Airway epithelial cell (primary cell): ENCODE measurements around the gene FIS1. TPM values are rescaled to one million over a fixed set of nuclear protein-coding genes. Genes with fewer than 3 reads are reported as not detected.

Experiments used
- total RNA-seq: library from RNA; depleted of rRNA; stranded (reverse); fragments of >200 nt; gene quantifications from 2 replicates; pipeline ENCODE4 v1.2.3, GENCODE V29; 2015

Gene FIS1
- total RNA-seq, result 212 and 237 TPM in 2 replicates

GRCh38 chr7:101244375-101245146, at the start of gene FIS1:
Gene FIS1 (minus strand): TSS chr7:101245081. CDS start chr7:101245004, 77 bp downstream.

DNA sequence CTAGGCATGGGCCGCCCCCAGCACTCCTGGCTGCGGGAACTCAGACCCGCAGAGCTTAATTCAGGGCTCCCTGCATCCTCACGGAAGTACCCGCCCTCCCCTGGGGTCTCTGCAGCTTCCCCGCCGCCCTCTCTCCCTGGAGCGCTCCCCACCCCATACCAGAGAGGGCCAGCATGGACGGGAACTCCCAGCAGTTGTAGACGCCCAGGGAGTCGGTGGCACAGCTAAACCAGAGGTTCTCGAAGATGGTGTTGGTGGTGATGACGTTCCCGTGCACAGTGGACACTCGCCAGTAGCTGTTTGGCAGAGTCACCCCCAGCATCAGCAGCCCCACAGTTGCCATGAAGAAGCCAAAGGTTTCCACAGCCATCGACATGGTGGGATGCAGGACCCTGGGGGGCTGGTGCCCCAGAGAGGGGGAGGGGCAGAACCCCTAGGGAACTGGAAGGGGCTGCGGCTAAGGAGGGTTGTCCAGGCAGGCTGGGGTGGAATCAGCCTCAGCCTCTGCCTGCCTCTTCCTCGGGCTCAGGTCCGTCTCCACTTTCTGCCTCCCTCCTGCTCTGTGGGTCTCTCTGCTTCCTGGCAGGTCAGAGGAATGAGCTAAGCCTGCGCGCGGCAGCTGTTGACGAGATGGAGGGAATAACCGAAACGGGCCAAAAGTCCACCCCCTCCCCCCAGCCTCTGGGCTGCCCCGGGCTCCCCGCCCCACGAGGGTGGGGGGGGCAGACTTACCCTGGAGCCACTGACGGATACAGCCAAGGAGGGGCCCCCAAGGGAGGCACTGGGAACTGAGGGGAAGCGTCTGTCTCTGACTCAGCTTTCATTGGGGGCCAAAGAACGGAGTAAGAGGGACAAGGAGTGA, 7.4 kb downstream of the FIS1 start, which contains the start of gene CLDN15:
Gene CLDN15, minus strand, starts transcription at position 597 of the 862 bp plus-strand sequence. Its CDS starts 221 bp downstream, at position 376.

GRCh38 chr7:101217388-101218235, 27.3 kb downstream of the FIS1 start, which contains the start of the genes PLOD3 and ZNHIT1:
Gene PLOD3 (minus strand): TSS chr7:101217581. CDS start chr7:101217274, 307 bp downstream.
Gene ZNHIT1 (plus strand): TSS chr7:101218165. CDS start chr7:101218196, 31 bp downstream.

GRCh38 chr7:101200862-101201599, 43.9 kb downstream of the FIS1 start, which contains the start of gene MOGAT3:
Gene MOGAT3 (minus strand): TSS chr7:101201036. CDS start chr7:101200854, 182 bp downstream.

Other genes with a start within 250 kb of the FIS1 start
- not detected in 2 replicates for gene MUC17, start 225.0 kb downstream of the FIS1 start, total RNA-seq
- gene TRIM56, start 159.6 kb downstream of the FIS1 start, total RNA-seq, result 7.2 and 7.9 TPM in 2 replicates
- gene SERPINE1, start 118.0 kb downstream of the FIS1 start, total RNA-seq, result 166 and 251 TPM in 2 replicates
- gene AP1S1, start 90.6 kb downstream of the FIS1 start, total RNA-seq, result 187 and 227 TPM in 2 replicates
- 0.09 and 0.14 TPM in 2 replicates for gene VGF, start 79.5 kb downstream of the FIS1 start, total RNA-seq
- not detected in 2 replicates for gene NAT16, start 64.8 kb downstream of the FIS1 start, total RNA-seq
- not detected in 2 replicates for gene MOGAT3, start 44.0 kb downstream of the FIS1 start, total RNA-seq
- 33.3 and 47.8 TPM in 2 replicates for gene PLOD3, start 27.5 kb downstream of the FIS1 start, total RNA-seq
- gene ZNHIT1, start 26.9 kb downstream of the FIS1 start, total RNA-seq, result 113 and 142 TPM in 2 replicates
- gene CLDN15, start 7.3 kb downstream of the FIS1 start, total RNA-seq, result 2.0 and 3.1 TPM in 2 replicates
- 15.4 and 16.5 TPM in 2 replicates for gene IFT22, start 76.7 kb upstream of the FIS1 start, total RNA-seq
- not detected in 2 replicates for gene COL26A1, start 117.8 kb upstream of the FIS1 start, total RNA-seq